ENCODE data around the gene TREML4.
A peak's percentile ranks its signal among the peaks of the same experiment; 100 is the strongest.
"Not testable (repeated sequence)": the region's sequence is repeated elsewhere in the genome, so short reads cannot be mapped to it uniquely, and the experiment has no call there.

TREML4 gene

GRCh38 chr6:41228096-41228495 is at the start of gene TREML4:
Gene TREML4 (plus strand): TSS chr6:41228349. CDS start chr6:41228428, 79 bp downstream.
- Mint-ChIP-seq H3K36me3 (no peaks in the 10 kb centered on the region), H3K27me3 (peaks cover 61% of the 10 kb centered on the region), H3K9me3 (no peaks in the 10 kb centered on the region), H3K27ac (no peak within 1 kb of the TSS), H3K4me1 (no peaks in the 10 kb centered on the region), H3K4me3 (no peak within 1 kb of the TSS)
- CTCF ChIA-PET, result no interaction called here
- no peak for DNase-seq

- H3K4me1 Mint-ChIP-seq, result peaks cover 19% of the 10 kb centered on the region
- no peak overlapping the region for H3K27ac Mint-ChIP-seq
- H3K27me3 Mint-ChIP-seq, result peaks cover 38% of the 10 kb centered on the region
- DNase-seq, result no peak
- no peaks in the 10 kb centered on the region for H3K9me3 Mint-ChIP-seq
- CTCF ChIA-PET, result no interaction called here
- no peaks in the 10 kb centered on the region for H3K36me3 Mint-ChIP-seq
- H3K4me3 Mint-ChIP-seq, result no peak overlapping the region
These were observed 49.0 kb upstream of the TREML4 start for GRCh38 chr6:41179163-41179562.

GRCh38 chr6:41181566-41181965 is 46.6 kb upstream of the TREML4 start:
- H3K4me3 Mint-ChIP-seq, result no peak overlapping the region
- H3K36me3 Mint-ChIP-seq, result no peaks in the 10 kb centered on the region
- H3K27ac Mint-ChIP-seq, result no peak overlapping the region
- CTCF ChIA-PET, result interaction anchor here (0.6 to 3.4 kb wide), 18 partner anchors 11 to 471 kb away, joined by 3 to 58 read pairs (median 5); no protein-coding TSS in a partner anchor
- H3K9me3 Mint-ChIP-seq, result no peaks in the 10 kb centered on the region
- peaks cover 37% of the 10 kb centered on the region for H3K4me1 Mint-ChIP-seq
- DNase-seq, result no peak
- H3K27me3 Mint-ChIP-seq, result peaks cover 27% of the 10 kb centered on the region

- peaks cover 19% of the 10 kb centered on the region for H3K27me3 Mint-ChIP-seq
- H3K9me3 Mint-ChIP-seq, result no peaks in the 10 kb centered on the region
- no peak overlapping the region for H3K27ac Mint-ChIP-seq
- CTCF ChIA-PET, result interaction anchor here (0.6 to 3.4 kb wide), 28 partner anchors 8 to 470 kb away, joined by 3 to 58 read pairs (median 5); partner anchors contain the start of genes NFYA and OARD1
- H3K36me3 Mint-ChIP-seq, result no peaks in the 10 kb centered on the region
- DNase-seq, result peak; percentile 75
- no peak overlapping the region for H3K4me3 Mint-ChIP-seq
- peaks cover 45% of the 10 kb centered on the region for H3K4me1 Mint-ChIP-seq
These were observed 45.8 kb upstream of the TREML4 start for GRCh38 chr6:41182069-41183034.

- Mint-ChIP-seq H3K4me3 (no peak overlapping the region), H3K27me3 (peaks cover 11% of the 10 kb centered on the region), H3K9me3 (peaks cover 7% of the 10 kb centered on the region), H3K36me3 (peaks cover 10% of the 10 kb centered on the region), H3K27ac (no peak overlapping the region), H3K4me1 (peaks cover 69% of the 10 kb centered on the region)
- CTCF ChIA-PET, result interaction anchor here (0.8 to 1.5 kb wide), 3 partner anchors 11 to 129 kb away, joined by 3 read pairs; no protein-coding TSS in a partner anchor
- no peak for DNase-seq
These were observed 43.4 kb upstream of the TREML4 start for GRCh38 chr6:41184761-41185160.

GRCh38 chr6:41186031-41186562 is 42.1 kb upstream of the TREML4 start:
- CTCF ChIA-PET, result interaction anchor here (0.6 to 1.2 kb wide), 3 partner anchors 14 to 147 kb away, joined by 3 to 4 read pairs (median 3); no protein-coding TSS in a partner anchor
- peaks cover 22% of the 10 kb centered on the region for H3K36me3 Mint-ChIP-seq
- H3K4me1 Mint-ChIP-seq, result peaks cover 73% of the 10 kb centered on the region
- H3K9me3 Mint-ChIP-seq, result peaks cover 18% of the 10 kb centered on the region
- no peak overlapping the region for H3K4me3 Mint-ChIP-seq
- no peak overlapping the region for H3K27ac Mint-ChIP-seq
- peaks cover 3% of the 10 kb centered on the region for H3K27me3 Mint-ChIP-seq
- no peak for DNase-seq

GRCh38 chr6:41187924-41188886 is 39.9 kb upstream of the TREML4 start:
- peaks cover 38% of the 10 kb centered on the region for H3K36me3 Mint-ChIP-seq
- H3K27me3 Mint-ChIP-seq, result no peaks in the 10 kb centered on the region
- peaks cover 18% of the 10 kb centered on the region for H3K9me3 Mint-ChIP-seq
- CTCF ChIA-PET, result interaction anchor here (0.9 to 1.0 kb wide), 2 partner anchors 90 to 180 kb away, joined by 3 read pairs; no protein-coding TSS in a partner anchor
- H3K4me3 Mint-ChIP-seq, result no peak overlapping the region
- H3K27ac Mint-ChIP-seq, result peak overlapping the region; percentile 81
- no peak for DNase-seq
- peaks cover 60% of the 10 kb centered on the region for H3K4me1 Mint-ChIP-seq

GRCh38 chr6:41189046-41189445 is 39.1 kb upstream of the TREML4 start:
- CTCF ChIA-PET, result interaction anchor here (1.0 kb wide), 1 partner anchor 179 kb away, joined by 3 read pairs; no protein-coding TSS in a partner anchor
- H3K4me1 Mint-ChIP-seq, result peaks cover 62% of the 10 kb centered on the region

GRCh38 chr6:41189967-41190366 is 38.2 kb upstream of the TREML4 start:
- Mint-ChIP-seq H3K4me1 (peaks cover 69% of the 10 kb centered on the region), H3K4me3 (no peak overlapping the region), H3K27me3 (no peaks in the 10 kb centered on the region), H3K36me3 (peaks cover 51% of the 10 kb centered on the region), H3K27ac (peak overlapping the region; percentile 37), H3K9me3 (peaks cover 18% of the 10 kb centered on the region)
- no peak for DNase-seq
- CTCF ChIA-PET, result interaction anchor here (1.0 kb wide), 1 partner anchor 8 kb away, joined by 3 read pairs; no protein-coding TSS in a partner anchor

More at GRCh38 chr6:41189046-41189445, 39.1 kb upstream of the TREML4 start:
- not testable (repeated sequence) for H3K4me3 Mint-ChIP-seq, H3K27ac Mint-ChIP-seq, H3K27me3 Mint-ChIP-seq, DNase-seq
- peaks cover 18% of the 10 kb centered on the region for H3K9me3 Mint-ChIP-seq
- H3K36me3 Mint-ChIP-seq, result peaks cover 42% of the 10 kb centered on the region

GRCh38 chr6:41190791-41191190 is 37.4 kb upstream of the TREML4 start:
- Mint-ChIP-seq H3K27ac (no peak overlapping the region), H3K27me3 (no peaks in the 10 kb centered on the region), H3K4me3 (no peak overlapping the region), H3K36me3 (peaks cover 59% of the 10 kb centered on the region), H3K9me3 (peaks cover 18% of the 10 kb centered on the region), H3K4me1 (peaks cover 69% of the 10 kb centered on the region)
- CTCF ChIA-PET, result interaction anchor here (1.0 kb wide), 1 partner anchor 8 kb away, joined by 3 read pairs; no protein-coding TSS in a partner anchor
- no peak for DNase-seq

GRCh38 chr6:41191569-41191968 is 36.6 kb upstream of the TREML4 start:
- no peak overlapping the region for H3K27ac Mint-ChIP-seq
- peaks cover 67% of the 10 kb centered on the region for H3K36me3 Mint-ChIP-seq
- no peak overlapping the region for H3K4me3 Mint-ChIP-seq
- H3K9me3 Mint-ChIP-seq, result peaks cover 18% of the 10 kb centered on the region
- H3K27me3 Mint-ChIP-seq, result no peaks in the 10 kb centered on the region
- CTCF ChIA-PET, result interaction anchor here (0.8 to 1.6 kb wide), 3 partner anchors 9 to 127 kb away, joined by 3 to 14 read pairs (median 6); no protein-coding TSS in a partner anchor
- H3K4me1 Mint-ChIP-seq, result peaks cover 69% of the 10 kb centered on the region
- no peak for DNase-seq

DNA sequence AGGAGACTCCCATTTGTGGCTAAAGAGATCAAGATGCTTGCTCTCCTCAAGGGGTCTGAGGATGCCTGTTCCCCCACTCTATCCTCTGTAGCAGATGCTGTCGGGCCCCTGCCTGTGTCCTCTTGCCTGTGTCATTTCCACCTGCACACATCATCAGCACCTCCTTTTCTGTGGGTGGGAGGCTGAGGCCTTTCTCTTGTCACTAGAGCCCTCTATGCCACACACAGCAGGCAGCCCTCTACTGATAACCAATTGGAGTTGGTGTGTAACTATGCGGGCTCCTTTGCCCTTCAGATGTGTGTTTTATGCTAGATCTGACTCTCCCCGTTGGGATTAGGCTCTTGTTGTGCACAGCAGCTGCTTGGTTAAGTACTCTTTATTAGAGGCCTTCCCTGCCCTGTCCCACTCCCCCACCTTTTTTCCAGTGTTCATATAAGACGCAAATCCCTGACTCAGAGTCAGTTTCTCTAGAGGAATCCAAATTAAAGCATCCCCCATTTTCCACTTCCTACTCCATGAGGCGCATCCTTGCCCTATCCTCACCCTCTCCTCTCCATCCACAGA is 34.9 kb upstream of the TREML4 start:
- CTCF ChIA-PET, result no interaction called here
- Mint-ChIP-seq H3K27ac (peak overlapping the region; percentile 79), H3K4me3 (no peak overlapping the region), H3K36me3 (peaks cover 84% of the 10 kb centered on the region), H3K9me3 (peaks cover 18% of the 10 kb centered on the region), H3K27me3 (no peaks in the 10 kb centered on the region), H3K4me1 (peaks cover 69% of the 10 kb centered on the region)
- no peak for DNase-seq

DNA sequence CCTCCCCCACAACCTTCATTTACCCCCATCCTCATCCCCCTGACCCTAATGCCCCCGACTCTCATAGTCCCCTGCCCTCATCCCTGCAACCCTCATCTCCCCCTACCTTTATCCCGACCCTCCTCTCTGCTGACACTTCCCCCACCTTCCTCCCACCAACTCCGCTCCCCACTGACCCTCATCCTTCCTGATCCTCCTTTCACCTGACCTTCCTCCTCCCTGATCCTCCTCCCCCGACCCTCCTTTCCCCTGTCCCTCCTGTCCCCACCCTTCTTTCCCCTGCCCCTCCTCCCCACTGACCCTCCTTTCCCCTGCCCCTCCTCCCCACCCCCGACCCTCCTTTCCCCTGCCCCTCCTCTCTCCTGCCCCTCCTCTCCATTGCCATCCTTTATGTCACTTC is 34.3 kb upstream of the TREML4 start:
- H3K36me3 Mint-ChIP-seq, result peaks cover 85% of the 10 kb centered on the region
- no peak overlapping the region for H3K4me3 Mint-ChIP-seq
- CTCF ChIA-PET, result no interaction called here
- no peaks in the 10 kb centered on the region for H3K27me3 Mint-ChIP-seq
- peak overlapping the region; percentile 77 for H3K27ac Mint-ChIP-seq
- no peak for DNase-seq
- H3K9me3 Mint-ChIP-seq, result peaks cover 18% of the 10 kb centered on the region
- H3K4me1 Mint-ChIP-seq, result peaks cover 69% of the 10 kb centered on the region
